ENCODE measurements around the gene SLC2A1. TPM values are rescaled to one million over a fixed set of nuclear protein-coding genes. Genes with fewer than 3 reads are reported as not detected.
A peak's percentile ranks its signal among the peaks of the same experiment; 100 is the strongest.

The SLC2A1 gene
- total RNA-seq (2012; rRNA removed): 95.6 and 211 TPM in 2 replicates

DNA sequence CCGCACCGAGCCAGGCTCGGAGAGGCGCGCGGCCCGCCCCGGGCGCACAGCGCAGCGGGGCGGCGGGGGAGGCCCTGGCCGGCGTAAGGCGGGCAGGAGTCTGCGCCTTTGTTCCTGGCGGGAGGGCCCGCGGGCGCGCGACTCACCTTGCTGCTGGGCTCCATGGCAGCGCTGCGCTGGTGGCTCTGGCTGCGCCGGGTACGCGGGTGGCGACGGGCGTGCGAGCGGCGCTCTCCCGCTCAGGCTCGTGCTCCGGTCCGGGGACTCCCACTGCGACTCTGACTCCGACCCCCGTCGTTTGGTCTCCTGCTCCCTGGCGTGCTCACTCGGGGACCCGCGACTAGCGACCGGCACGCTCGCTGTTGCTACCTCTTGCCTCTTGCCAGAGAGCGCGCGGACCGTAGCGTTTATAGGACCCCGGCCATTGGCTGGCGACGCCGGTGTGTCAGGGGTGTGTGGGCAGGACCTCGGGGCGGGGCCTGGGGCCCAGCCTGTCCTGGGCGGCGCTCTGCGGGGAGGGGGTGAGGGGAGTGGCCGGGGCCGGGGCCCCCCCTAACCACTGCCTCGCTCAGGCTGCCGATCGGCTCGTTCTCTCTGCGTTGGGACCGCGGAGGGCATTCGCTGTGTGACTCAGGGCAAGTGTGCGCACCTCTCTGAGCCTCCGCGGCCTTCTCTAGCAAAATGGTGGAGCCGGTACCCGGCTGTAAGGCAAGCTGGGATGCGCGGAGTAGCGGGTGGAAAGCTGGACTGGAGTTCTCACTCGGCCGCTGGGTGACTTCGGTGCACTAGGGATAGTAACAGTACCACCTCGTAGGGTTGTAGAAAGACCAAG is at the start of gene SLC2A1:
SLC2A1 (minus strand) TSS at position 381 of the 832 bp plus-strand sequence; CDS start at position 164, 217 bp downstream.
- Histone ChIP-seq H3K36me3 (ENCODE audit: insufficient read depth, low read length) (peaks cover 3% of the 10 kb centered on the region), H3K4me1 (ENCODE audit: control insufficient read depth, insufficient read depth, low read length) (peaks cover 28% of the 10 kb centered on the region), H3K4me2 (ENCODE audit: low read length) (peak within 1 kb of the TSS; percentile 87), H3K27me3 (ENCODE audit: control insufficient read depth, insufficient read depth, low read length) (no peaks in the 10 kb centered on the region), H3K9me3 (replicated peaks; ENCODE audit: low read length) (no peaks in the 10 kb centered on the region), H3K9ac (ENCODE audit: low read depth, low read length) (peak within 1 kb of the TSS; percentile 91), H3K4me3 (ENCODE audit: low read length) (peak within 1 kb of the TSS; percentile 99)

GRCh38 chr1:43007377-43008114 is 48.9 kb upstream of the SLC2A1 start:
- H3K4me3 ChIP-seq (ENCODE audit: low read length): no peak overlapping the region
- H3K9ac ChIP-seq (ENCODE audit: low read depth, low read length): no peak overlapping the region
- H3K27me3 ChIP-seq (ENCODE audit: control insufficient read depth, insufficient read depth, low read length): peaks cover 18% of the 10 kb centered on the region
- no peaks in the 10 kb centered on the region for H3K36me3 ChIP-seq (ENCODE audit: insufficient read depth, low read length)
- no peaks in the 10 kb centered on the region for H3K9me3 ChIP-seq (replicated peaks; ENCODE audit: low read length)
- H3K4me1 ChIP-seq (ENCODE audit: control insufficient read depth, insufficient read depth, low read length): no peaks in the 10 kb centered on the region
- H3K4me2 ChIP-seq (ENCODE audit: low read length): no peak overlapping the region

DNA sequence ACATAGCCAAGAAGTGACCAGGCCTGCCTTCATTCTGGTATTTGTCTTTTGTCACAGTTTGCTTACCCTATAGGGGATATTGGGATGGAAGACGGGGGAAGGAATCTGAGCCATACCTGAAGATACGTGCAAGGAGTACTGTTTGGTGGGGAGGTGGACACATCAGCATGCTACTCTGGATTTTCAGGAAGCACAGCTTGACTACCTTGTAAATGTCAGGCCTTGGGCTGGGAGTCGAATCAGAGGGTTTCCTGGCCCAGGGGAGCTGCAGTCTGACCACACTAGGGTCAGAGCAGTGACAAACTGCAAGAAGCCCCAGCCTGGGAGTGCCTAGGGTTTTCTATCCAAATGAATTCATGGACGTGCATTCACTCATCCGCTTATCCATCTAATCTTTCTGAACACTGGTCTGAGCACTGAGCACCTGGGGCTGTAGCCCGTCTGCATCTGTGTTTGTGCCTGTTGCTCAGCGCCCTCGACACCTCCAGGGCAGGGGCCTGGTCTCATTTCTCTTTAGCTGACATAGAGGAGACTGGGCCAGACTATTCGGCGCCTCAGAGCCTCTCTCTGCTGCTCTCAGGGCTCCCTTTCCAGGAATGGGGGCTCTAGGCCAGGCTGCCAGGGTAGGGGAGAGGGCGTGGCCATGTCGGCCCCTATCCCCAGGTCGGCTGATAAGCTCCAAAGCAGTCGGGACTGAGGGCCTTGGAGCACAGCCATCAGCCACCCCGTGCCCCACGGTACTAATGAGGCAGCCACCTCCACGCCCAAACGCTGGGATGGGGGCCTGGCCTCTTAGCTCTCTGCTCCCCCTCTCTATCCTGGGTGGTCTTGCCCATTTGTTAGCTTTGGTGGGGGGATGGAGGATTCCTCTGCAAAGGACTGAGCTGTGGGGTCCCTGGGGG is 47.0 kb upstream of the SLC2A1 start:
- Histone ChIP-seq H3K9me3 (replicated peaks; ENCODE audit: low read length) (no peaks in the 10 kb centered on the region), H3K4me1 (ENCODE audit: control insufficient read depth, insufficient read depth, low read length) (no peaks in the 10 kb centered on the region), H3K4me2 (ENCODE audit: low read length) (no peak overlapping the region), H3K27me3 (ENCODE audit: control insufficient read depth, insufficient read depth, low read length) (peaks cover 18% of the 10 kb centered on the region), H3K4me3 (ENCODE audit: low read length) (no peak overlapping the region), H3K36me3 (ENCODE audit: insufficient read depth, low read length) (no peaks in the 10 kb centered on the region), H3K9ac (ENCODE audit: low read depth, low read length) (no peak overlapping the region)

DNA sequence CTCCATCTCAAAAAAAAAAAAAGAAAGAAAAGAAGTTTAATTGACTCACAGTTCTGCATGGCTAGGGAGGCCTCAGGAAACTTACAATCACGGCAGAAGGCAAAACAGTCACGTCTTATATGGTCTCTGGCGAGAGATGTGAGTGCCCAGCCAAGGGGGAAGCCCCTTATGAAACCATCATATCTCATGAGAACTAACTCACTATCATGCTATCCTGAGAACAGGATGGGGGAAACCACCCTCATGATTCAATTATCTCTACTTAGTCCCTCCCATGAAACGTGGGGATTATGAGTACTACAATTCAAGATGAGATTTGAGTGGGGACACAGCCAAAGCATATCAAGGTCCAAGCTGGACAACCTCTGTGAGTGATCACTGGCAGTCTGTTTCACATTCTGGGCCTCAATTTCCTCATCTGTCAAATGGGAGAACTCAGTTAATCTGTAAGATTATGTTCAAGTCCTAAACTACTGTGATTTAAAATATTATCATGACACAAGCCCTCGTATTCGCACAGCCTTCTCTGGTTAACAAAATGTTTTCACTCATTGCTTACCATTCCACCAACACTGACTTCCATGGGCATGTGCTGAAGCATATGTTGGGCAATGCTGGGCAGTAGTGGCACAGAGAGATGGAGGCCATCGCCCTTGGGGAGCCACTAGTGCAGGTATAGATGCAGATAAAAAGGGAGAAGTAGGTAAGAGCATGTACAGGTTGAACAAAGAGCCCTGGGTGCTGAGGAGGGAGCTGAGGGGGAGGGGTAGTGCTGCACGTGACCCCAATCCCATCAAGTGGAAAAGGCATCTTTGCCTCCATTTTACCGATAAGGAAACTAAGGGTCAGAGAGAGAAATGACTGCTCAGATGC is 46.2 kb upstream of the SLC2A1 start:
- no peaks in the 10 kb centered on the region for H3K9me3 ChIP-seq (replicated peaks; ENCODE audit: low read length)
- no peaks in the 10 kb centered on the region for H3K36me3 ChIP-seq (ENCODE audit: insufficient read depth, low read length)
- H3K4me2 ChIP-seq (ENCODE audit: low read length): no peak overlapping the region
- H3K27me3 ChIP-seq (ENCODE audit: control insufficient read depth, insufficient read depth, low read length): peaks cover 18% of the 10 kb centered on the region
- no peak overlapping the region for H3K4me3 ChIP-seq (ENCODE audit: low read length)
- H3K4me1 ChIP-seq (ENCODE audit: control insufficient read depth, insufficient read depth, low read length): no peaks in the 10 kb centered on the region
- H3K9ac ChIP-seq (ENCODE audit: low read depth, low read length): no peak overlapping the region

DNA sequence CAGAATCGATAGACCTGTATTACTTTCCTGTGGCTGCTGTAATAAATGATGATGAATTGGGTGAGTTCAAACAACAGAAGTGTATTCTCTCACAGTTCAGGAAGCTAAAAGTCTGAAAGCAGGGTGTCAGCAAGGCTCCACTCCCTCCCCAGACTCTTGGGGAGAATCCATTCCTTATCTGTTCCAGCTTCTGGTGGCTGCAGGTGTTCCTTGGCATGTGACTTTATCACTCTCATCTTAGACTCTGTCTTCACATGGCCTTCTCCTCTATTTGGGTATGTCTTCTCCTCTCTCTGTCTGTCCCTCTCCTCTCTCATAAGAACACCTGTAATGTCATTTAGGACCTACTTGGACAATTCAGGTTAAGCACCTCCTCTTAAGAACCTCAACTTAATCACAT is 44.1 kb upstream of the SLC2A1 start:
- Histone ChIP-seq H3K4me1 (ENCODE audit: control insufficient read depth, insufficient read depth, low read length) (no peaks in the 10 kb centered on the region), H3K27me3 (ENCODE audit: control insufficient read depth, insufficient read depth, low read length) (peaks cover 13% of the 10 kb centered on the region), H3K9me3 (replicated peaks; ENCODE audit: low read length) (no peaks in the 10 kb centered on the region), H3K36me3 (ENCODE audit: insufficient read depth, low read length) (no peaks in the 10 kb centered on the region), H3K4me2 (ENCODE audit: low read length) (no peak overlapping the region), H3K4me3 (ENCODE audit: low read length) (no peak overlapping the region), H3K9ac (ENCODE audit: low read depth, low read length) (no peak overlapping the region)

DNA sequence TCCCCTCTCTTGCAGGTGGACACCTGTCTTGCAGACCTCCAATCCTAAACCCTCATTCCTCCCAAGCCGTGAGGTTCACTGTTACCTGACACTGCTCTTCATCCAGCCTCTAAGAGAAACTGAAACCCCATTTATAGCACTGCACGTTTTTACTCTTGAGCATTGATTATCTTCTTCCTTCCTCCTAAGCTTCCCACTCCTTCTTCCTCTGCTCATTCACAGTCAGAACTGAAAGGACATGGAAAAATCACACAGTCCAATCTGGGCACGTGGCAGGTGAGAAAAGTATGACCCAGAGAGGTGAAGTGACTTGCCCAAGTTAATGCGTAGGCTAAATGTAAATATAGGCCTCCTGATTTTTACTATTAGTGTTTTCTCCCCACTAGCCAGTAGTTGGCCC is 43.4 kb upstream of the SLC2A1 start:
- no peak overlapping the region for H3K4me3 ChIP-seq (ENCODE audit: low read length)
- H3K9ac ChIP-seq (ENCODE audit: low read depth, low read length): no peak overlapping the region
- peaks cover 13% of the 10 kb centered on the region for H3K27me3 ChIP-seq (ENCODE audit: control insufficient read depth, insufficient read depth, low read length)
- no peaks in the 10 kb centered on the region for H3K4me1 ChIP-seq (ENCODE audit: control insufficient read depth, insufficient read depth, low read length)
- H3K36me3 ChIP-seq (ENCODE audit: insufficient read depth, low read length): no peaks in the 10 kb centered on the region
- H3K4me2 ChIP-seq (ENCODE audit: low read length): no peak overlapping the region
- no peaks in the 10 kb centered on the region for H3K9me3 ChIP-seq (replicated peaks; ENCODE audit: low read length)

- Histone ChIP-seq H3K4me2 (ENCODE audit: low read length) (no peak overlapping the region), H3K36me3 (ENCODE audit: insufficient read depth, low read length) (no peaks in the 10 kb centered on the region), H3K27me3 (ENCODE audit: control insufficient read depth, insufficient read depth, low read length) (peaks cover 13% of the 10 kb centered on the region), H3K9me3 (replicated peaks; ENCODE audit: low read length) (no peaks in the 10 kb centered on the region), H3K4me3 (ENCODE audit: low read length) (no peak overlapping the region), H3K9ac (ENCODE audit: low read depth, low read length) (no peak overlapping the region), H3K4me1 (ENCODE audit: control insufficient read depth, insufficient read depth, low read length) (no peaks in the 10 kb centered on the region)
These were observed 42.8 kb upstream of the SLC2A1 start for GRCh38 chr1:43001434-43001833.

- Histone ChIP-seq H3K4me3 (ENCODE audit: low read length) (no peak overlapping the region), H3K9ac (ENCODE audit: low read depth, low read length) (no peak overlapping the region), H3K9me3 (replicated peaks; ENCODE audit: low read length) (no peaks in the 10 kb centered on the region), H3K4me2 (ENCODE audit: low read length) (no peak overlapping the region), H3K36me3 (ENCODE audit: insufficient read depth, low read length) (no peaks in the 10 kb centered on the region), H3K4me1 (ENCODE audit: control insufficient read depth, insufficient read depth, low read length) (no peaks in the 10 kb centered on the region), H3K27me3 (ENCODE audit: control insufficient read depth, insufficient read depth, low read length) (peaks cover 8% of the 10 kb centered on the region)
These were observed 41.6 kb upstream of the SLC2A1 start for GRCh38 chr1:43000271-43000670.

DNA sequence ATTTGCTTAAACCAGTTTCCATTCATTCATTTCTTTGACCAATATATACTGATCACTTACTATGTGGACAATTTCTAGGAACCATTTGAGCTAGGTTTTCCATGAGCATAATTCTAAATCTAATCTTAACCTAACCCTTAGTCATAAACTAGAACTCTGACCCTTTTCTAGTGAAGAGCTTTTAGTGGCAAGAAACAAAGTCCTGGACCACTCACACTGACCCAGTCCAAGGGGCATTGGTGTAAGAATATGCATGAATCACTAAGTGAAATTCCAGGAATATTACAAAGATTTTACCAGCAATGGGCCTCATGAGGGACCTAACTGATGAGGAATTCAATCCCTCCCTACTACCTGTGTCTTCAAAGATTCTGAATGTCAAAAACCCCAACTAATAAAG is 40.6 kb upstream of the SLC2A1 start:
- Histone ChIP-seq H3K9me3 (replicated peaks; ENCODE audit: low read length) (no peaks in the 10 kb centered on the region), H3K4me1 (ENCODE audit: control insufficient read depth, insufficient read depth, low read length) (no peaks in the 10 kb centered on the region), H3K36me3 (ENCODE audit: insufficient read depth, low read length) (no peaks in the 10 kb centered on the region), H3K9ac (ENCODE audit: low read depth, low read length) (no peak overlapping the region), H3K4me2 (ENCODE audit: low read length) (no peak overlapping the region), H3K4me3 (ENCODE audit: low read length) (no peak overlapping the region), H3K27me3 (ENCODE audit: control insufficient read depth, insufficient read depth, low read length) (peaks cover 6% of the 10 kb centered on the region)

GRCh38 chr1:42998386-42998785 is 39.7 kb upstream of the SLC2A1 start:
- H3K9ac ChIP-seq (ENCODE audit: low read depth, low read length): no peak overlapping the region
- no peak overlapping the region for H3K4me3 ChIP-seq (ENCODE audit: low read length)
- no peaks in the 10 kb centered on the region for H3K36me3 ChIP-seq (ENCODE audit: insufficient read depth, low read length)
- no peak overlapping the region for H3K4me2 ChIP-seq (ENCODE audit: low read length)
- no peaks in the 10 kb centered on the region for H3K4me1 ChIP-seq (ENCODE audit: control insufficient read depth, insufficient read depth, low read length)
- peaks cover 6% of the 10 kb centered on the region for H3K27me3 ChIP-seq (ENCODE audit: control insufficient read depth, insufficient read depth, low read length)
- no peaks in the 10 kb centered on the region for H3K9me3 ChIP-seq (replicated peaks; ENCODE audit: low read length)
